ENCODE measurements around the gene ZBTB42.

- TF ChIP-seq CTCF (IDR thresholded peaks at IDR 0.05): no peak
- TF ChIP-seq ZBTB33 (IDR thresholded peaks at IDR 0.05; ENCODE audit: borderline replicate concordance, low read depth): no peak
- no peak for TF ChIP-seq TEAD4 (IDR thresholded peaks at IDR 0.05; ENCODE audit: borderline replicate concordance, insufficient read depth)
- TF ChIP-seq JUND (IDR thresholded peaks at IDR 0.05): no peak
- TF ChIP-seq USF2 (IDR thresholded peaks at IDR 0.05; ENCODE audit: borderline replicate concordance, low read depth, low read length): no peak
Measured at GRCh38 chr14:104774453-104775072, 26.3 kb upstream of the ZBTB42 start.
